IMR-90 (cell line): ENCODE data around the gene AMFR. TPM values are rescaled to one million over a fixed set of nuclear protein-coding genes. Genes with fewer than 3 reads are reported as not detected.

ENCODE experiments used
- ATAC-seq: fragments of 200-7000 bp; cut with Tn5 transposase; 2 replicates; pipeline ENCODE4 v1.9.1; 2020; ENCODE audit warnings: low read depth, mild to moderate bottlenecking, moderate library complexity
- BruUV-seq: library from RNA; stranded (reverse); fragments of 400-500 nt; replicated peaks from 2 replicates; lab custom pipeline; 2021; lab: Mats Ljungman, UMichigan
- CTCF ChIA-PET: fragments of 300-600 bp; formaldehyde crosslinking; extraction: SDS; loops from one replicate; lab custom pipeline; 2021; ENCODE audit warnings: antibody characterized with exemption; lab: Yijun Ruan, JAX
- POLR2A ChIA-PET: fragments of 300-600 bp; sonication (Branson Sonifier 250); formaldehyde crosslinking; loops from one replicate; lab custom pipeline; 2022; ENCODE audit warnings: antibody characterized with exemption; ENCODE audit not compliant: unreplicated experiment; lab: Charles Lee
- DNase-seq: peaks from one replicate; pipeline ENCODE4 v3.0.0; 2013
- H2AFZ ChIP-seq: replicated peaks from 2 replicates; pipeline ENCODE3; 2013; ENCODE audit warnings: low read length, mild to moderate bottlenecking; ENCODE audit not compliant: poor library complexity
- H2AK5ac ChIP-seq: 2 replicates; pipeline ENCODE4 v1.6.1; 2013; ENCODE audit warnings: low read depth, low read length, inconsistent platforms
- H2AK9ac ChIP-seq: replicated peaks from 2 replicates; pipeline ENCODE3; 2013; ENCODE audit warnings: mild to moderate bottlenecking, low read depth, low read length, moderate library complexity; ENCODE audit not compliant: poor library complexity
- H2BK120ac ChIP-seq: 2 replicates; pipeline ENCODE4 v1.6.1; 2013; ENCODE audit warnings: low read depth, low read length, inconsistent platforms
- H2BK15ac ChIP-seq: 3 replicates; pipeline ENCODE4 v1.6.1; 2013; ENCODE audit warnings: low read depth, low read length, inconsistent platforms
- H2BK20ac ChIP-seq: 2 replicates; pipeline ENCODE4 v1.6.1; 2013; ENCODE audit warnings: low read depth, mild to moderate bottlenecking, inconsistent platforms, low read length, moderate library complexity
- H2BK5ac ChIP-seq: 2 replicates; pipeline ENCODE4 v1.6.1; 2013; ENCODE audit warnings: mild to moderate bottlenecking, low read depth, low read length, inconsistent platforms; ENCODE audit not compliant: poor library complexity, severe bottlenecking
- H3K14ac ChIP-seq: replicated peaks from 2 replicates; pipeline ENCODE4 v1.6.1; 2013; ENCODE audit warnings: low read depth, low read length, inconsistent platforms
- H3K18ac ChIP-seq: 2 replicates; pipeline ENCODE4 v1.6.1; 2013; ENCODE audit warnings: low read depth, low read length, control low read depth
- H3K23ac ChIP-seq: 2 replicates; pipeline ENCODE4 v1.6.1; 2013; ENCODE audit warnings: low read depth, low read length, inconsistent platforms
- H3K27ac ChIP-seq: 2 replicates; pipeline ENCODE4 v1.5.1; 2013; ENCODE audit warnings: mild to moderate bottlenecking, control low read depth, low read length; ENCODE audit not compliant: insufficient read depth
- H3K27me3 ChIP-seq: 2 replicates; pipeline ENCODE4 v1.6.1; 2013; ENCODE audit warnings: low read length; ENCODE audit not compliant: control insufficient read depth, insufficient read depth
- H3K36me3 ChIP-seq: 2 replicates; pipeline ENCODE4 v1.6.1; 2013; ENCODE audit warnings: low read length, mixed read lengths; ENCODE audit not compliant: control insufficient read depth, insufficient read depth
- H3K4ac ChIP-seq: 2 replicates; pipeline ENCODE4 v1.6.1; 2013; ENCODE audit warnings: low read depth, low read length, inconsistent platforms
- H3K4me1 ChIP-seq: 2 replicates; pipeline ENCODE4 v1.6.1; 2013; ENCODE audit warnings: low read length, mixed read lengths; ENCODE audit not compliant: control insufficient read depth, insufficient read depth
- H3K4me2 ChIP-seq: 2 replicates; pipeline ENCODE4 v1.6.1; 2013; ENCODE audit warnings: low read depth, mild to moderate bottlenecking, control low read depth, low read length, moderate library complexity
- H3K4me3 ChIP-seq: 2 replicates; pipeline ENCODE4 v1.5.1; 2013; ENCODE audit warnings: low read depth, mild to moderate bottlenecking, control low read depth, low read length, moderate library complexity; ENCODE audit not compliant: insufficient read depth
- H3K56ac ChIP-seq: 2 replicates; pipeline ENCODE4 v1.6.1; 2013; ENCODE audit warnings: low read length, inconsistent platforms; ENCODE audit not compliant: insufficient read depth; ENCODE audit errors: extremely low read depth
- H3K79me1 ChIP-seq, 2 experiments: 2 replicates each; pipeline ENCODE4 v1.6.1; 2013; ENCODE audit warnings: low read length in 2 of 2, inconsistent platforms in 1 of 2, low read depth in 1 of 2
- H3K9ac ChIP-seq: 2 replicates; pipeline ENCODE4 v1.6.1; 2013; ENCODE audit warnings: low read depth, low read length, control low read depth
- H3K9me1 ChIP-seq: 2 replicates; pipeline ENCODE4 v1.6.1; 2013; ENCODE audit warnings: low read length, inconsistent platforms; ENCODE audit not compliant: insufficient read depth
- H3K9me3 ChIP-seq: 2 replicates; pipeline ENCODE4 v1.6.1; 2013; ENCODE audit warnings: low read length; ENCODE audit not compliant: control insufficient read depth, insufficient read depth
- H4K20me1 ChIP-seq: 2 replicates; pipeline ENCODE4 v1.6.1; 2013; ENCODE audit warnings: low read length, inconsistent platforms; ENCODE audit not compliant: insufficient read depth
- H4K5ac ChIP-seq: 2 replicates; pipeline ENCODE4 v1.6.1; 2013; ENCODE audit warnings: mild to moderate bottlenecking, low read depth, low read length, control low read depth
- H4K8ac ChIP-seq, 2 experiments: 2 replicates each; pipeline ENCODE4 v1.6.1; 2013; ENCODE audit warnings: low read depth in 2 of 2, low read length in 2 of 2, control low read depth in 1 of 2, inconsistent platforms in 1 of 2
- H4K91ac ChIP-seq: 2 replicates; pipeline ENCODE4 v1.6.1; 2013; ENCODE audit warnings: low read depth, low read length, inconsistent platforms; ENCODE audit not compliant: insufficient read depth
- WGBS, 2 experiments: methylation state at CpG; one replicate each; pipeline versions ENCODE4 v1.1.5 to v1.1.7; 2013; ENCODE audit warnings: missing lambda C conversion rate in 2 of 2; ENCODE audit not compliant: insufficient read length in 1 of 2; ENCODE audit errors: extremely low coverage in 2 of 2; 5-methylcytosine and 5-hydroxymethylcytosine counted together
- dilution Hi-C: fragments of 300-500 bp; cut with HindIII; formaldehyde crosslinking; loops from one replicate; pipeline ENCODE4 v1.14.3; 2018; ENCODE audit warnings: low sequenced_read_pairs; ENCODE audit not compliant: unreplicated experiment
- in situ Hi-C: fragments of 300-500 bp; cut with MboI; formaldehyde crosslinking; loops from 3 replicates; pipeline ENCODE4 v1.14.3; 2019; ENCODE audit warnings: low sequenced_read_pairs, inconsistent platforms, mixed read lengths
- intact Hi-C: fragments of 100-400 bp; cut with micrococcal nuclease; formaldehyde crosslinking; loops from 2 replicates; pipeline ENCODE4 v1.10.0; 2022
- polyA plus RNA-seq, 3 experiments: library from polyadenylated mRNA; depleted of rRNA; stranded (reverse); fragments of >200 nt; gene quantifications; 2 replicates each; pipeline ENCODE4 v1.2.3, GENCODE V29; 2012; ENCODE audit warnings: low replicate concordance in 1 of 3
- total RNA-seq: library from RNA; depleted of rRNA; stranded (reverse); fragments of >200 nt; gene quantifications from 2 replicates; pipeline ENCODE4 v1.2.3, GENCODE V29; 2012
- TF ChIP-seq, protein P1 (sequence below): conservative IDR thresholded peaks from 2 replicates; pipeline ENCODE4 v1.5.1; 2012; ENCODE audit warnings: mild to moderate bottlenecking, low read depth, low read length, improper control_type of control experiment

The AMFR gene
- total and polyA plus RNA-seq, 2 of the 4 experiments (the other 2 are of a cell fraction): 60.7 to 216 TPM

DNA sequence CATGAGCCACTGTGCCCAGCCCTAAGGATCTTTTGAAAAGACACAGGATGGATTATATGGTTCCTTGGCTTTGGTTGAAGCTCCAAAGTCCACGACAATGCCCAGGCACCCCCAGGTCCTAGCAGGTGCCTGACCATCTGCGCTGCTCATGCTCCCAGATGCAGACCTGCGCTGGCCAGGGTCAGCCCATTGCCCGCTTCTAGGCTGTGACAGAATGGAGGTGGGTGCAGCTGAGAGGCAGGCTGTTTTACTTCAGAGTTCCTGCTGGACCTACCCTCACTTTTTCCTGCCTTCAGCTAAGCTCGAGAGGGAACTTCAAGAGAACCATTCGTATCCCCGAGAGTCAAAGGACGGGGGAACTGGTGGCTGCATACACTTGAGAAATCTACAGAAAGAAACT, 60.5 kb downstream of the AMFR start:
- H2AK9ac ChIP-seq: no peak overlapping the region
- no peak overlapping the region for H3K23ac ChIP-seq
- H2BK15ac ChIP-seq: no peak overlapping the region
- ChIA-PET CTCF (no interaction called here), POLR2A (no interaction called here)
- no peak overlapping the region for H3K18ac ChIP-seq
- no TSS peak for BruUV-seq
- H3K4me1 ChIP-seq: no peaks in the 10 kb centered on the region
- no peak overlapping the region for H3K27ac ChIP-seq
- 100% methylated on average over 1 of the region's 8 CpGs; no CpG with 5 or more reads in 1 of the 2 experiments for WGBS, 2 experiments
- no peak overlapping the region for H3K4me2 ChIP-seq
- no peak overlapping the region for H2BK5ac ChIP-seq
- dilution Hi-C loops (no loop called here), in situ Hi-C loops (loop anchor here (25.0 kb wide), 1 partner anchor 878 kb away; the partner anchor contains the start of gene MMP2), intact Hi-C loops (no loop called here)
- H3K27me3 ChIP-seq: no peaks in the 10 kb centered on the region
- H2AFZ ChIP-seq: no peak overlapping the region
- H3K9ac ChIP-seq: no peak overlapping the region
- no peak overlapping the region for H2AK5ac ChIP-seq
- H4K91ac ChIP-seq: no peak overlapping the region
- no peak overlapping the region for H4K8ac ChIP-seq
- peaks cover 53% of the 10 kb centered on the region for H3K36me3 ChIP-seq
- H3K9me1 ChIP-seq: peaks cover 8% of the 10 kb centered on the region; the same call in 1 of the 2 replicates
- H3K4ac ChIP-seq: no peak overlapping the region
- peaks cover 12 to 18% of the 10 kb centered on the region in 2 experiments for H3K79me1 ChIP-seq
- no peaks in the 10 kb centered on the region for H4K20me1 ChIP-seq
- no peak overlapping the region for H3K56ac ChIP-seq
- TF ChIP-seq, protein P1, sequence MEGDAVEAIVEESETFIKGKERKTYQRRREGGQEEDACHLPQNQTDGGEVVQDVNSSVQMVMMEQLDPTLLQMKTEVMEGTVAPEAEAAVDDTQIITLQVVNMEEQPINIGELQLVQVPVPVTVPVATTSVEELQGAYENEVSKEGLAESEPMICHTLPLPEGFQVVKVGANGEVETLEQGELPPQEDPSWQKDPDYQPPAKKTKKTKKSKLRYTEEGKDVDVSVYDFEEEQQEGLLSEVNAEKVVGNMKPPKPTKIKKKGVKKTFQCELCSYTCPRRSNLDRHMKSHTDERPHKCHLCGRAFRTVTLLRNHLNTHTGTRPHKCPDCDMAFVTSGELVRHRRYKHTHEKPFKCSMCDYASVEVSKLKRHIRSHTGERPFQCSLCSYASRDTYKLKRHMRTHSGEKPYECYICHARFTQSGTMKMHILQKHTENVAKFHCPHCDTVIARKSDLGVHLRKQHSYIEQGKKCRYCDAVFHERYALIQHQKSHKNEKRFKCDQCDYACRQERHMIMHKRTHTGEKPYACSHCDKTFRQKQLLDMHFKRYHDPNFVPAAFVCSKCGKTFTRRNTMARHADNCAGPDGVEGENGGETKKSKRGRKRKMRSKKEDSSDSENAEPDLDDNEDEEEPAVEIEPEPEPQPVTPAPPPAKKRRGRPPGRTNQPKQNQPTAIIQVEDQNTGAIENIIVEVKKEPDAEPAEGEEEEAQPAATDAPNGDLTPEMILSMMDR: no peak
- ATAC-seq (no peak), DNase-seq (no peak)
- no peak overlapping the region for H2BK20ac ChIP-seq
- H2BK120ac ChIP-seq: no peak overlapping the region
- no peaks in the 10 kb centered on the region for H3K9me3 ChIP-seq
- no peak overlapping the region for H3K4me3 ChIP-seq
- no peak overlapping the region for H3K14ac ChIP-seq
- no peak overlapping the region for H4K5ac ChIP-seq
